ENCODE results near the gene CIB2. TPM values are rescaled to one million over a fixed set of nuclear protein-coding genes. Genes with fewer than 3 reads are reported as not detected.
A peak's percentile ranks its signal among the peaks of the same experiment; 100 is the strongest.

CIB2 gene
- total RNA-seq, 1 donor from 2014 or later, result 21.2 TPM

- intact Hi-C loops (cut with DNase I), result no loop called here
- ATAC-seq (no peak), DNase-seq (ENCODE audit: missing footprints) (no peak)
Observed at GRCh38 chr15:78060232-78060631, 71.0 kb downstream of the CIB2 start.

DNA sequence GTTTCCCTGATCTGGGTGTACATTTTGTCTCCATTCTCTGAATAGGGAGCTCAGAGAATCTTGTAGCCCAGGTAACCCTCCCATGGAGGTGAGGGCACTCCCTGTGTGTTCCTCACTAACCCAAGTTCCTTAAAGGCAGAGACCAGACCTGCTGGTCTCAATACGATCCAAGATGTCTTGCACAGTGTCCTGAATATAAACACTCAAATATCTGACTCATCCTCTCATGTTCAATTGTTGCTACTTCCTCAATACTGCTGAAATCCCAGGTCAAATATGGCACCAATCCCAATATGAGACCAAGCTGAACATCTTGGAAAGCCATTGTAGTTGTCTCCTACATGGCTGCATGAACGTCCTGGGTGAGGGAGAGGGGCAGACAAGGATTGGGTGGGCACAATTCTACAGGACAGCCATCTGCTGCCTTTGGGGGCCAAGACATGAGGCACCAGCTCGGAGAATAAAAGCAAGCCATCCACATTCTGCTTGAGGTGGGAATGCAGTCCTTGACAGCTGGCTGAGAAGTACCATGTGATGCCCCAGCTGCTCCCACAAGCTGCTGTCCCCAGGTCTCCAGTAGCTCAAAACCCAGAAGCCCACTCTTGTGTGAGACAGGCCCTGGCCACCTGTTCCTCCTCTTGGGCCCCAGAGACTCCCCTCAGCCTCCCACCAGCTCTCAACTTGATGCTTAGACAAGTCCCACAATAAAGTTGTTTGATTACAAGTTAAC lies 72.0 kb downstream of the CIB2 start:
- intact Hi-C loops (cut with DNase I), result loop anchor here (5.0 kb wide), 1 partner anchor 37 kb away; no protein-coding TSS in a partner anchor
- DNase-seq (ENCODE audit: missing footprints) (no peak), ATAC-seq (no peak)

- no peak for DNase-seq (ENCODE audit: missing footprints)
- ATAC-seq, result no peak
- intact Hi-C loops (cut with DNase I), result loop anchor here (5.0 kb wide), 1 partner anchor 36 kb away; no protein-coding TSS in a partner anchor
Observed at GRCh38 chr15:78058401-78058935, 72.8 kb downstream of the CIB2 start.

DNA sequence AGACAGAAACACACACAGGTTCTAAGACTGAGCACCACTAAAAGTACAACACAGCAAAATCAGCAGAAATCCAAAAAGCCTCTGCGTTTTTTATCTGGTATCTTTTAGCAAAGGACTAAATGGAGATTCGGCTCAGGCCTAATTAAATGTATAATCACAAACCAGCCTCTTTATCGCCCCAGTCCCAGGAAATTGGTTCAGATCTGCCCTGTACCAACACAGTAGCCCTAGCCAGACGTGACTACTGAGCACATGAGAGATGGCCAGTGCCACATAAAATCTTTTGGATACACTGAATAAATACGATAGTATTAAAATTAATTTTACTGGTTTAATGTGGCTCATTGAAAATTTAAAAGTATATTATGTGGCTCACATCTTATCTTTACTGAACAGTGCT lies 73.4 kb downstream of the CIB2 start:
- ATAC-seq, result no peak
- intact Hi-C loops (cut with DNase I), result loop anchor here (5.0 kb wide), 1 partner anchor 36 kb away; no protein-coding TSS in a partner anchor
- DNase-seq (ENCODE audit: missing footprints), result no peak

DNA sequence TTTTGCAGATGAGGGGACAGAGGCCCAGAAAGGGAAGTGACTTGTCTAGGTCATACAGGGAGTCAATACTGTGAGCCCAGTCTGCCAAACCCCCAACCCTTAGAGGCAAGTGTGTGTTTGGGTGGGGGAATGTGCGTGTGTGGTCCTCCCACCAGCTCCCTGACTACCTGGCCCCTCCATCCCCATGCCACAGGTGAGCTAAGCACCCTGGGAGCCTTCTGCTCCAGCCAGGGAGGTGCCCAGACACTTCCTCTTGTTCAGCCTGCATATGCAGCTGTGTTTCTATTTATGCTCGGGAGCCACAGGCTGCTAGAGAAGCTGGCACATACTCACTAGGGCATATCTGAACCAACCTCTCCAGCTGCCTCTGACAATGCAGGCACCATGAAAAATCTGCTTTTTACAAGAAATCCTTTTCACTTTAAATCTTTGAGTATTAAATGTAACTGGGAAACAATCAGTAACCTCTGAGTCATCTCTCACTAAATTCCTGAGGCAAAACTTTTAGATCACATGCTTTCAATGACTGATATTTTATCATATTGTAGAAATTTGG lies 74.5 kb downstream of the CIB2 start:
- ATAC-seq (peak; percentile 78), DNase-seq (ENCODE audit: missing footprints) (no peak)
- intact Hi-C loops (cut with DNase I), result loop anchor here (5.0 kb wide), 1 partner anchor 34 kb away; no protein-coding TSS in a partner anchor

DNA sequence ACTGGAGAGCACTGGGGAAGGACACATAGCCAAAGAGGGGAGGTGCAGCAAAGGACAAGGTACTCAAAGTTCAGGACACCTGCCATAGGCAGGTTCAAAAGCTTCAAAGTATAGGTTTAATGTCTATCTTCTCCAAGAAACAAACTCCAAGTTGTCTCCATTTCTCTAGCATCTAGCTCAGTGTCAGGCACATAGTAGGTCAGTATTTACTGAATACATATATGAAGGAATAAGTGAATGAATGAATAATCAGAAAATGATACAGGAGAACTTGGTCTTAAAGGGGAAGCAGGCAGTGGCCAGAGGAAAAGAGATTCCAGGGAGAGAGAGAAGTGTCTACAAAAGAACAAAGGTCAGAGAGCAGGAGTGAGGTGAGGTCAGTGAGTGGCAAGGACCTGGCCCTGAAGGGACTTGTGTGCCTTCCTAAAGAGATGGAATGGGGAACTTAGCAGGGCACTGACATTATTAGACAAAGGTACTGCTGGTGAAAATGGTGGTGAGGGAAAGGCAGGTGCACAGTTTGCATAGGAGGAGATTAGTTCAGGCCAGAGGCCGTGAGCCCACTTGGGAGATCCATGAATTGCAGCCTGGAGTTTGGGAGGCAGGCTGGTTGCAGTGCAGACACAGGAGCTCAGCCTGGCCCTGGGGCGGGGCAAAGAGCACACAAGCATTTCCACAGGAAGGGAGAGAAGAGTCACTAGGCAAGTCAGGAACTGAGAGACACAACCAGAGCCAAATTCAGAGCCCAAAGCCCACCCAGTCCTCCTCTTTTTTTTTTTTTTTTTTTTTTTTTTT lies 75.1 kb downstream of the CIB2 start:
- intact Hi-C loops (cut with DNase I), result loop anchor here (5.0 kb wide), 1 partner anchor 34 kb away; no protein-coding TSS in a partner anchor
- no peak for DNase-seq (ENCODE audit: missing footprints)
- ATAC-seq, result peak; percentile 51

- intact Hi-C loops (cut with DNase I), result loop anchor here (5.0 kb wide), 1 partner anchor 33 kb away; no protein-coding TSS in a partner anchor
Observed at GRCh38 chr15:78054966-78055365, 76.3 kb downstream of the CIB2 start.

More at GRCh38 chr15:78054966-78055365, 76.3 kb downstream of the CIB2 start:
- DNase-seq (ENCODE audit: missing footprints) (no peak), ATAC-seq (no peak)

Other genes starting within 250 kb of the CIB2 start
- gene TBC1D2B, start 53.7 kb downstream of the CIB2 start, total RNA-seq, result 12.2 TPM
- not detected for gene SH2D7, start 38.9 kb downstream of the CIB2 start, total RNA-seq
- gene IDH3A, start 17.9 kb upstream of the CIB2 start, total RNA-seq, result 425 TPM
- 0.14 TPM for gene ACSBG1, start 103.1 kb upstream of the CIB2 start, total RNA-seq
- 125 TPM for gene DNAJA4, start 133.1 kb upstream of the CIB2 start, total RNA-seq
- gene SKIC8, start 168.2 kb upstream of the CIB2 start, total RNA-seq, result 30.0 TPM
- gene CRABP1, start 208.9 kb upstream of the CIB2 start, total RNA-seq, result not detected

All from Right ventricle myocardium inferior (tissue), 1 donor.